H1 (cell line): ENCODE results near the gene HNF1A. TPM values are rescaled to one million over a fixed set of nuclear protein-coding genes. Genes with fewer than 3 reads are reported as not detected.

ENCODE experiments used
- polyA plus RNA-seq, 7 experiments: library from polyadenylated mRNA; depleted of rRNA in 3 of 7; stranded (reverse) in 5 of 7; unstranded in 2 of 7; fragments of >200 nt in 5 of 7; fragments of 200-250 nt in 2 of 7; gene quantifications; 1 replicate in 5 of 7; 2 replicates in 1 of 7; 4 replicates in 1 of 7; pipeline versions ENCODE4 v1.2.1 to v1.2.3, GENCODE V29; 2011 to 2013; ENCODE audit warnings: missing spikeins in 2 of 7, mixed read lengths in 2 of 7
- total RNA-seq: library from RNA; stranded (reverse); fragmentation: NEBNext Ultra II Directional; extraction: Animal tissue kit (Norgen Biotek cat#: 25700); gene quantifications from 2 replicates; pipeline ENCODE4 v1.2.1, GENCODE V29; 2021

HNF1A gene
- total and polyA plus RNA-seq, 2 of the 8 experiments (the other 6 are each of a cell fraction or from before 2014, with no cell fraction given), result not detected

Other genes with a start within 250 kb of the HNF1A start
- 43.5 and 48.4 TPM in 2 replicates for gene SPPL3, start 74.2 kb upstream of the HNF1A start, total RNA-seq
- gene SPPL3, start 74.2 kb upstream of the HNF1A start, polyA plus RNA-seq (2011; rRNA removed), result 27.3 and 30.1 TPM in 2 replicates
- gene C12orf43, start 37.9 kb downstream of the HNF1A start, total RNA-seq, result 22.3 and 23.7 TPM in 2 replicates
- 9.2 and 12.3 TPM in 2 replicates for gene C12orf43, start 37.9 kb downstream of the HNF1A start, polyA plus RNA-seq (2011; rRNA removed)
- gene OASL, start 60.7 kb downstream of the HNF1A start, total RNA-seq, result not detected in 2 replicates
- not detected in 2 replicates for gene OASL, start 60.7 kb downstream of the HNF1A start, polyA plus RNA-seq (2011; rRNA removed)
- gene P2RX7, start 154.3 kb downstream of the HNF1A start, total RNA-seq, result 0.42 and 0.56 TPM in 2 replicates
- gene P2RX7, start 154.3 kb downstream of the HNF1A start, polyA plus RNA-seq (2011; rRNA removed), result 0.16 and 0.38 TPM in 2 replicates
- 7.1 and 9.5 TPM in 2 replicates for gene P2RX4, start 231.6 kb downstream of the HNF1A start, total RNA-seq
- gene P2RX4, start 231.6 kb downstream of the HNF1A start, polyA plus RNA-seq (2011; rRNA removed), result 12.2 and 21.4 TPM in 2 replicates